Stimulated activated CD8-positive, alpha-beta memory T cell treated with anti-CD3 and anti-CD28 coated beads, Interleukin-4, amount 100 ng/mL, for 1 hour (primary cell): ENCODE results near the gene MBD4.

Experiments
- DNase-seq, 2 donors: peaks; one replicate each; pipeline ENCODE4 v3.0.0-alpha.2; 2020; ENCODE audit warnings: low read depth in 2 of 2, low spot score in 1 of 2

Gene MBD4

DNA sequence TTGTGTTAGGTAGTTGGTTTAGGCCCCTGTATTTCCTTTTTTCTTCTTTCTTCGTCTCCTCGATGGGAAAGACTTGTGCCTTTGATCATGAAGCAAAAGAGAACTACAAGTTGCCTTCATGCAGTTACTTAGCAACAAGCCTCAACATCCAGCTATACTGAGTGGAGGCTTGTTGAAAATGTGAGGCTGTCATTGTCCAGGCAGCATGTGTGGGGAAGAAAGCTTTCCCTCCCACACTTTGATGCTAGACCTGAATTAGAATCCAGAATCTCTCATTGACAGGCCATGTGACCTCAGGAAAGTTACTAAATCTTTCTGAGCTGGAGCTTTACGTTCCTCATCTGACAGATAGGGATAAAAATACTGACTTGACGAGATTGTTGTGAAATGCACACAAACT is 24.0 kb upstream of the MBD4 start:
- DNase-seq = no peak

DNA sequence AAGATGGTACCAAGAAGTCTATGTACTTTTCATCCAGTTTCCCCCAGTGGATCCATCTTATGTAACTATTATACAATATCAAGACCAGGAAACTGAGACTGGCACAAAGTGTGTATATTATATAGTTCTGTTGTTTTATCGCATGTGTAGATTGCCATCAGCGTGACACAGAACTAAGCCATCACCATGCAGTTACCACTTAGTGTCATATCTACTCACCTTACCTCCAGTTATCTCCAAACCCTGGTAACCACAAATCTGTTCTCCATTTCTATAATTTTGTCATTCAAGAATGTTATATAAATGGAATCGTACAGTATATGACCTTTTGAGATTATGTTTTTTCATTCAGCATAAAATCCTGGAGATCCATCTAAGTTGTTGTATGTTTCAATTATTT is 23.3 kb upstream of the MBD4 start:
- DNase-seq = no peak

DNA sequence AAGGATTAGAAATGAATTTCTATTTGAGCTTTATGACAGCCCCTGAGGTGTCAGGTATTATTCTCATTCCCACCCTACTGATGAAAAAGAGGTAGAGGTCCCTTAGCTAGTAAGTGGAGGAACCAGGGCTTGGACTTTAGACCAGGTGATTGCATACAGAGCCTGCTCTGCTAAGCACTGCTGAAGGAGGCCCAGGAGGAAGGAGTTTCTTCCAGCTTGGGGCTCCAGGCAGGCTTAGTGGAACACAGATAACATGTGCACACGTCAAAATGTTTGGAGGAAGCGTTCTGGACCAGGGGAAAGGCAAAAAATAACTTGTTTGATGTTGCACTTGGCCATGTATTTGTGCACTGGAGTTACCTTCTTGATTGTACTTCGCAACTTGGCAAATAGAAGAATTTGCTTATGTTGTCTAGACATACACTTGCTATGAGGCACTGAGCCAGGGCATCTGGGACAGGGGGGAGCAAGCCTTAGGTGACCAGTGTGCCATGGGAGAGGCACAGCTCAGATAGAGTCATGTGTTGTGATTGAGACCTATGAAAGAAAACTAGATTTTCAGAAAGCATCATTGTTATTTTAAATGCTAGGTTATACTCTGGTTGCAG is 22.7 kb upstream of the MBD4 start:
- no peak for DNase-seq

DNA sequence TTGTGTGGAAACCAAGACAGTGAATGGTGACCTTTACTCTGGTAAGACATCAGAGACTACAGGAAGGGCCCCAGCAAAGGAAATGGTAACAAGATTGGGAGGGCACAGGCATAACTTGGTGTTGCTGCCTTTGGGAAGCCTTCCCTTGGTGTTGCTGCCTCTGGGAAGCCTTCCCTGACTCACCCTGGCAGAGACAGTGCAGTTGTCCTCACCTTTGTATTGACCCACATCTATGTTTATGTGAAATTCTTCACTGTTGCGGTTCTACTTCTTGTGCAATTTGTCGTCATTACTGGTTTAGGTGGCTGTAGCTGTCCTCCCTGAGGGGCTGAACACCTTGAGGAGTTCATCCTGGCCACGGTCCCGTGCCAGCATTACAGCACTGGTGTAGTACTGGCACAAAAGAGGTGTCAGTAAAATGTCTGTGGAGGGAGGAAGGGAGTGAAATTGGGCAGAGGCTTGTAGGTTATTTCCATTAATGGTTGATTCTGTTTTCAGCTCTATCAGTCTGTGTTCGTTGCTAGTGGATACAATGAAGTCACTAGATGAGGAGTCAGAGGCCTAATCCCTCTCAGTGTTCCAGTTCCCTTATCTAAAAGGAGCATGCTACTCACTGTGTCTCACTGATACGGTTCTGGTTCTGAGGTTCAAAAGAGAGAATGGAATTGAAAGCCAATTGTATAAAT is 21.9 kb upstream of the MBD4 start:
- no peak for DNase-seq

DNA sequence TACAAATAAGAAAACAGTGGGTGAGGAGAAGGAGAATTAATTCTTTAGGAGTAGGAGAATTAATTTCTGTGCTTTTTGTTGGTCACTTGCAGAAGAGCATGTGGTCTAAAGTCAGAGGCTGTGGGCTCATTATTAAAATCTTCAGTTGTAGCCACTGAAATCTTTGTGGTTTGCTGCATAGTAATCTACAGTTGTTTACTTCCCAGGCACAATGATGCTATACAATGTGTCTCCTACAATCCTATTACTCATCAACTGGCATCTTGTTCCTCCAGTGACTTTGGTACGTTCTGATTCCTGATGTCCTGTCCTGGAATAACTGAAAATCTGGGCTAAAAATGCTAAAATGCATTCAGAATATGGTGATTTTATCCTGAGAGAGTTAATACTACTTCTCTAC is 21.3 kb upstream of the MBD4 start:
- DNase-seq = no peak

GRCh38 chr3:129460572-129460971 is 20.8 kb upstream of the MBD4 start:
- no peak for DNase-seq

- no peak for DNase-seq
Measured at GRCh38 chr3:129460155-129460554, 20.4 kb upstream of the MBD4 start.

DNA sequence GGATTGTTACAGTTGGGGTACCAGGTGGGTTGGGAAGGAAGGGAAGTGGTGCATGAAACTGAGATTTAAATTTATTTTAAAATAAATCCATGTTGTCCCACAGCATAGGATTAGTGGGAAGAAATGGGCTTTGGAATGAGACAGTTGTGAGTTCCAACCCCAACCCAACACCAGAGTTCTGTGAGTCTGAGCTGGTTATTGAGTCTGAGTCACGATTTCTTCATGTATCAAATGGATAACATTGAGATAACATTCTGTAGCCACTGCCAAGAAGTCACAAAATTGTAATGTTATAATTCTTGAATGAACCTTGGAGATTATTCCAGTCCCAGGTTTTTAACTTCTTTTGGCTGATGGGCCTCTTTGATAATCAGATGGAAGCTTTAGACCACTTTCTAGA is 14.0 kb upstream of the MBD4 start:
- no peak for DNase-seq

DNA sequence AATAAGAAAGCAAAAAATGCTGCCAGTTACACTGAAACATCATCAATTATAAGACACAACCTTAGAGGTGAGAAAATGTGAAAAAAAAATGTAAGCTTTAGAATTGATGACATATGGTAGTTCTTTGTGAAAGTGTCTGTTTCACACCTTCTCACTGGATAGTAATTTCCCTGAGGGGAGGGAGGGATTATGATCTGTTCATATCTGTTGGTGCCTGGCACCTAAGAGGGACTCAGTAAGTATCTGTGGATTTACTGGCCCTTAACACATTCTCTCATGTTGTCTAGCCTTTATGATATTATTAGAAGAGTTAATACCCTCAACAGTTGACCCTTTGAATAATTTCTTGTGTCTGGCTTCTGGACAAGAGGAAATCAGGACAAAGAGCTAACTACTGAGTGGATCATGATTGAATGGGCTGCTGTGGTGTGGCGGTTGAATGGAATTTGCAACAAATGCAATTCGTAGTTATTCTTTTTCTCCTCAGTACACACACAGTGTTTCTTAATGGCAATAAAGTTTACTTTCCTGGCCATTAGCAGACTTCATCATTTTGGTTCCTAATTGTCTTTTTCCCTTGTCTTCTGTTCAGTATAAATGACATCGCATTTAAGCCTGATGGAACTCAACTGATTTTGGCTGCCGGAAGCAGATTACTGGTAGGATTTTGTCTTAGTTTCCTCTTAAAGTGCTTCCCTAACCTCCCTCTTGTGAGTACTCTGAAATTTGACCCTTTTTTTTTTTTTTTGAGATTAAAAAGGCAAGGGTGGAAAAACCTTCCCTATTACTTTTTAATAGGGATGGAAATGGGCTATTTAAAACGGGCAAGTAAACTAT is 9.7 kb upstream of the MBD4 start:
- DNase-seq = no peak

DNA sequence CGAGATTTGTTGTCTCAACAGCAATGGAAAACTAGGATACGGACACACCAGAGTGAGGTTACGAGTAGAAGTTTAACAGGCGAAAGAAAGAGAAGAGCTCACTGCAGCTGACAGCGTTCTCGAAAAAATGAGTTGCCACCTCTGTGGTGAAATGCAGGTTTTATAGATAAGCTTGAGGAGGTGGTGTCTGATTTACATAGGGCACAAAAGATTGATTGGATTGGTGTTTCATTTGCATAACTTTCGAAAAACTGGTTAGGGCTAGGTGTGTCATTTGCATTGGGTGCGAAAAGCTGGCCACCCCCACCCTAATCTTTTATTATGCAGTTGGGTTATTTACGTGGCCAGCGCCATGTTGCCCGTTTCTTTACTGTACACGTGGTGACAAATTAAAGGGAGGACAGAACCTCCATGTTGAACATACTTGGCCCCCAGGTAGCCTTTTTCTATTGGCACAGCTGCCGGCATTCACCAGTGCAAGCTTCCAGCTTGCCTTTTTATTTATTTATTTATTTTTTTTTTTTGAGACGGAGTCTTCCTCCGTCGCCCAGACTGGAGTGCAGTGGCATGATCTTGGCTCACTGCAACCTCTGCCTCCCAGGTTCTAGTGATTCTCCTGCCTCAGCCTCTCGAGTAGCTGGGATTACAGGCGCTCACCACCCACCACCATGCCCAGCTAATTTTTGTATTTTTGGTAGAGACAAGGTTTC is 8.6 kb upstream of the MBD4 start:
- DNase-seq = no peak

GRCh38 chr3:129446926-129447325 is 7.2 kb upstream of the MBD4 start:
- no peak for DNase-seq

DNA sequence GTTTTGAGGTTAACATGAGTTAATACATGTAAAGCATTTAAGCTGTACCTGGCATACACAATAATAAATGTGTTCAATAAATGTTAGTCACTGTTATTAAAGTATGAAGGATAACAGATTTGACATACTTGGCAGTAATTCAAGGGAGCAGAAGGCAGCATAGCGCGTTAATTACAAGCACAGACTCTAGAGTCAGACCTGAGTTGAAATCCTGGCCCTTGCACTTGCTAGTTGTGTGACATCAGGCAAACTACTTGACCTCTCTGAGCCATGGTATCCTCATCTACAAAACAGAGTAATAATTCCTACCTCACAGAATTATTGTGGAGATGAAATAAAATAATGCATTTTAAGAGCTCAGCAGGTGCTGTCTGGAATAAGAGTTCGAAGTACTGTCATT is 5.7 kb upstream of the MBD4 start:
- DNase-seq = no peak

DNA sequence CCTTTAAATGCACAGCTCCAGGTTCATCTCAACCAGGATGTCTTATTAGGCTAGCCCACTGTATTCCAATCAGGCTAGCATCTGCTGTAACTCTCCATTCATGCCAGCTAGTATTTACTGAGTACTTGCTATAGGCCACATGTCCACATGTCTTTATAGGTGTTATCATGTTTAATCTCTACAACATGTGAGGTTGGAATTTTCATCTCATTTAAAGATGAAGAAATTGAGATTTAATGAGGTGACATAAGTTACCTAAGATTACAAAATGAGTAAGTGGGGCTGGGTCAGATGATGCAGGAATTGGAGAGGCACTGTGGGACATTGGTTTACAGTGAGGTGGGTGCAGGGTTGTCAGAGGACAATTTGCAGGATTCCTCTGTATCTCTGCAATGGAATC is 3.2 kb upstream of the MBD4 start:
- DNase-seq = no peak

DNA sequence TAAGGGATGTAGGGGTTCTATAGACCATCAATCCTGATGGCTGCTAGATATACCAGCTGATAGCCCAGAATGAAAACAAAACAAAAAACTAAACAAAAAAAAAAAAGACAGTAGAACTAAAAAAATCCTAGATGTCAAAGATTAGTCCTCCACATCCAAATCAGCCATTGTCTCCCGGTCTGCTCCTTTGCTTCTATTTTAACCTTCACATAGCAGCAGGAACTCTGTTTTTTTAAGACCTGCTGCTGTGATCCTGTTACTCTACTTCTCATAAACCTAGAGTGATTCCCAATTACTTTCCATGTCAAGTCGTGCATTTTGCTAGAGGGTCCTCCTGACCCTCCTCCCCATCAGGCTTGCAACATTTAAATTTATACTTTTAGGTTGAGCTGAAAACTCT is 2.7 kb upstream of the MBD4 start:
- no peak for DNase-seq

DNA sequence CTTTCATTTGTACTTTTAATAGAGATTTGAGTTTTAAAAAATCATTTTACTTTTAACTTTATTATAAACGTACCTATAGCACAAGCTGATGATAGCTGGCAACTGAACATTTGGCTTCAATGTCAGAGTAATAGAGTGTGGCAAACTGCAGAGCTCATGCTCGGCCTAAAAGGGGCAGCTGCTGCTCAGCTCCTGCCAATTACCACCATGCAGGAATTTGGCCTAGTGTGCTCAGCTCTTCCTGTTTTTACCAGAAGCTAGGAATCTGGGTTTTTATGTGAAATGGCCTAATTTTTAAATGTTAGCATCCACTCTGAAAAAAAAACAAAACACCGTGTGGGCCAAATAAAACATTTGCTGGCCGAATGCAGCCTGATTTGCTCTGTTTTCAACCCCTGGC is 2.0 kb upstream of the MBD4 start:
- no peak for DNase-seq

- DNase-seq = no peak
Measured at GRCh38 chr3:129441215-129441614, 1.5 kb upstream of the MBD4 start.

GRCh38 chr3:129440618-129441190 is 956 bp upstream of the MBD4 start:
- no peak for DNase-seq

- peak; percentile 9 to 14 for DNase-seq
Measured at GRCh38 chr3:129439226-129439816, 427 bp downstream of the MBD4 start.

GRCh38 chr3:129435367-129435766 is 4.4 kb downstream of the MBD4 start:
- no peak for DNase-seq

DNA sequence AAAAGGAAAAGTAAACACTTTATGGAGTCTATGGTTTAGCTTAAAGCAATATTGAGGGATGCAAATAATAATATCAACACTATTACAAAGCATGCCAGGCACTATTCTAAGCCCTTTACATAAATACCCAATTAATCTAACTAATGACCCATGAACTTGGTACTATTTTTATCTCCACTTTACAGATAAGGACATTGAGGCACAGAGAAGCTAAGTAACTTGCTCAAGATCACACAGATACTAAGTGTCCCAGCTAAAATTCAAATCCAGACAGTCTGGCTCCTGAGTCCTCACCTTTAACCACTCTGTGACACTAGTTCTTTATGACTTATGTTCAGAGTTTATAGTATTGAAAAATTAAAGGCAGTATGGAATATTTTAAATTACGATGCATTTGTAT is 5.6 kb downstream of the MBD4 start:
- DNase-seq = no peak

DNA sequence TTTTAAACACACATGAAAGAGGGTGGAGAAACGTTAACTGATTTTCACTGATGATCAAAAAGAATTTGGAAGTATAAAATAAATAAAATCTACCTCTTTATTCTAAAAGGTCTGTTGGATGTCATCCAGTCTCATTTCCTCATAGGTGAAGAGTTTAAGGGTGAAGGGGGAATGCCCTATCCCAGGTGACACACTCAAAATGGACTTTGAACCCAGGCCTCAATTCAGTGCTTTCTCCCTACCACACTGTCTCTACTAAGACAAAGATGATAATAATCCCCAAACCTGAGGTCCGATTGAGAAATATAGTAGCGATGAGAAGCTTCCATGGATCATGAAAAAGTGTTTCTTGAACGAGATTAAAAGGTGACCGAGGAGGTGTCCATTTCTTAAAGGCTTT is 6.2 kb downstream of the MBD4 start:
- no peak for DNase-seq
